ENCODE results near the gene ABAT. TPM values are rescaled to one million over a fixed set of nuclear protein-coding genes. Genes with fewer than 3 reads are reported as not detected.

ABAT gene
- total RNA-seq, 1 donor from 2014 or later = 21.4 TPM

DNA sequence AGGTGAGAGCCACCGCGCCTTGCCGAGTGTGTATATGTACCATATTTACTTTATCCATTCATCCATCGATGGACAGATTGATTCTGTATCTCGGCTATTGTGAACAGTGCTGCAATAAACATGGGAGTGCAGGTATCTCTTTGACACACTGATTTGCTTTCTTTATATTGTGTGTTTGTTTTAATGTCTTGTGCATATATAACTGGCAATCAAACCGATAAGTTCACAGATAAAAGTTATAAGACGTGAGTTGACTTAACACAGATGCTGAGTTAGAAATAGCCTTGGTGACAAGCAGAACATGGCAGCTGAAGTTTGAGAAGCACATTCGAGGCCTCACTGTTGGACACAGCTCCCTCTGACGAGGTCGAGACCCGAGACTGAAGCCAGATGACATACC is 99.8 kb downstream of the ABAT start:
- Mint-ChIP-seq H3K27me3 (ENCODE audit: low read depth) (no peaks in the 10 kb centered on the region), H3K9me3 (peaks cover 3% of the 10 kb centered on the region), H3K4me1 (no peaks in the 10 kb centered on the region), H3K4me3 (no peak overlapping the region), H3K36me3 (peaks cover 25% of the 10 kb centered on the region), H3K27ac (no peak overlapping the region)
- no peak for DNase-seq (ENCODE audit: low spot score in 2 of 2, unreplicated experiment in 2 of 2)
- TF ChIP-seq, protein P1, sequence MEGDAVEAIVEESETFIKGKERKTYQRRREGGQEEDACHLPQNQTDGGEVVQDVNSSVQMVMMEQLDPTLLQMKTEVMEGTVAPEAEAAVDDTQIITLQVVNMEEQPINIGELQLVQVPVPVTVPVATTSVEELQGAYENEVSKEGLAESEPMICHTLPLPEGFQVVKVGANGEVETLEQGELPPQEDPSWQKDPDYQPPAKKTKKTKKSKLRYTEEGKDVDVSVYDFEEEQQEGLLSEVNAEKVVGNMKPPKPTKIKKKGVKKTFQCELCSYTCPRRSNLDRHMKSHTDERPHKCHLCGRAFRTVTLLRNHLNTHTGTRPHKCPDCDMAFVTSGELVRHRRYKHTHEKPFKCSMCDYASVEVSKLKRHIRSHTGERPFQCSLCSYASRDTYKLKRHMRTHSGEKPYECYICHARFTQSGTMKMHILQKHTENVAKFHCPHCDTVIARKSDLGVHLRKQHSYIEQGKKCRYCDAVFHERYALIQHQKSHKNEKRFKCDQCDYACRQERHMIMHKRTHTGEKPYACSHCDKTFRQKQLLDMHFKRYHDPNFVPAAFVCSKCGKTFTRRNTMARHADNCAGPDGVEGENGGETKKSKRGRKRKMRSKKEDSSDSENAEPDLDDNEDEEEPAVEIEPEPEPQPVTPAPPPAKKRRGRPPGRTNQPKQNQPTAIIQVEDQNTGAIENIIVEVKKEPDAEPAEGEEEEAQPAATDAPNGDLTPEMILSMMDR (IDR thresholded peaks at IDR 0.05; ENCODE audit: unreplicated experiment) = no peak

DNA sequence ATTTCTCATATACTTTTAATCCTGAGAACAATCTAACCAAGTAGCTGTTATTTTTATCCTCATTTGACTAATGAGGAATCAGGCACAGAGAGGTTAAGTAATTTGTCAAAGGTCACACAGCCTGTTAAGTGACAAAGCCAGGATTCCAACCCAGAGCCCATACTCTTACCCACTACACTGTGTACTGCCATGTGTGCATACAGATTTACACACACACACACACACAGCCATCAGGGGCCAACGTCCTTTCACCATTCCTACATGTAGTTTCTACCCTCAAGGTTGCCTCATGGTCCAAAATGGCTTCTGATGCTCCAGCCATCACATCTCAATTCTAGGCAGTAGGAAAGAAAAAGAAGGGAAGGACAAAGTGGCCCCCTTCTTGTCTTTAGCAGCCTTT is 100.9 kb downstream of the ABAT start:
- no peaks in the 10 kb centered on the region for H3K27me3 Mint-ChIP-seq (ENCODE audit: low read depth)
- peaks cover 3% of the 10 kb centered on the region for H3K9me3 Mint-ChIP-seq
- TF ChIP-seq, protein P1 (IDR thresholded peaks at IDR 0.05; ENCODE audit: unreplicated experiment) = no peak
- peaks cover 31% of the 10 kb centered on the region for H3K36me3 Mint-ChIP-seq
- no peak overlapping the region for H3K4me3 Mint-ChIP-seq
- H3K27ac Mint-ChIP-seq = no peak overlapping the region
- H3K4me1 Mint-ChIP-seq = no peaks in the 10 kb centered on the region
- DNase-seq (ENCODE audit: low spot score in 2 of 2, unreplicated experiment in 2 of 2) = no peak

DNA sequence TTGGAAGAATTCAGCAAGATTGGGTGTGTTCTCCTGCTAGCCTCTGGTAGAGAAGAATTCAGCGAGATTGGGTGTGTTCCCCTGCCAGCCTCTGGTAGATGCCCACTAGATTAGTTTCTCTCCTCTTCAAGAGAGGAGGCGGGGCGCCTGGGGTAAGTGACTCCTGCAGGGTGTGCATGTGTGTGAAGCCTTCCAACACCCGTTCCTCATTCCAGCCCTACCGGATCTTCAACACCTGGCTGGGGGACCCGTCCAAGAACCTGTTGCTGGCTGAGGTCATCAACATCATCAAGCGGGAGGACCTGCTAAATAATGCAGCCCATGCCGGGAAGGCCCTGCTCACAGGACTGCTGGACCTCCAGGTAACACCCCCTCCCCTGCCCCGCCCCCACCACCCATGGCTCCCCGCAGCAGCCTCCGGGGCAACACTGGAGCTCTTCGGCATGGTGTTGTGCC is 101.7 kb downstream of the ABAT start:
- Mint-ChIP-seq H3K4me1 (no peaks in the 10 kb centered on the region), H3K36me3 (peaks cover 33% of the 10 kb centered on the region), H3K27ac (no peak overlapping the region), H3K4me3 (no peak overlapping the region), H3K27me3 (ENCODE audit: low read depth) (no peaks in the 10 kb centered on the region), H3K9me3 (peaks cover 3% of the 10 kb centered on the region)
- TF ChIP-seq, protein P1 (IDR thresholded peaks at IDR 0.05; ENCODE audit: unreplicated experiment) = no peak
- DNase-seq (ENCODE audit: low spot score in 2 of 2, unreplicated experiment in 2 of 2) = no peak

DNA sequence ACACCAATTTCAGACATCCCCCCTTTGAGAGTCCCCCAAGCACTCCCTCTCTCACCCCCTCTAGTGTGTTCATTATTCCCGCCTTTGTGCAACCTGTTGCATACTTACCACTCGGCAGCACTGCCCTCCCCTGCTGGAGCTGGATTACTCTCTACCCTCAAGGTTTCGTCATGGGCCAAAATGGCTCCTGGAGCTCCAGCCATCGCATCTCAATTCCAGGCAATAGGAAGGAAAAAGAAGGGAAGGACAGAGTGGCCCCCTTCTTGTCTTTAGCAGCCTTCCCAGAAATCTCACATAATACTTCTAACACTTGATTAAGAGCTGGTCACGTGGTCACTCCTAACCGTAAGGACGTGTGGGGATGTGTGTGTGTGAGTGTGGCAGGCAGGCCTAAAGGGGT is 102.8 kb downstream of the ABAT start:
- Mint-ChIP-seq H3K27me3 (ENCODE audit: low read depth) (no peaks in the 10 kb centered on the region), H3K9me3 (peaks cover 3% of the 10 kb centered on the region), H3K4me3 (no peak overlapping the region), H3K4me1 (no peaks in the 10 kb centered on the region), H3K27ac (no peak overlapping the region), H3K36me3 (peaks cover 33% of the 10 kb centered on the region)
- no peak for DNase-seq (ENCODE audit: low spot score in 2 of 2, unreplicated experiment in 2 of 2)
- TF ChIP-seq, protein P1 (IDR thresholded peaks at IDR 0.05; ENCODE audit: unreplicated experiment) = no peak

DNA sequence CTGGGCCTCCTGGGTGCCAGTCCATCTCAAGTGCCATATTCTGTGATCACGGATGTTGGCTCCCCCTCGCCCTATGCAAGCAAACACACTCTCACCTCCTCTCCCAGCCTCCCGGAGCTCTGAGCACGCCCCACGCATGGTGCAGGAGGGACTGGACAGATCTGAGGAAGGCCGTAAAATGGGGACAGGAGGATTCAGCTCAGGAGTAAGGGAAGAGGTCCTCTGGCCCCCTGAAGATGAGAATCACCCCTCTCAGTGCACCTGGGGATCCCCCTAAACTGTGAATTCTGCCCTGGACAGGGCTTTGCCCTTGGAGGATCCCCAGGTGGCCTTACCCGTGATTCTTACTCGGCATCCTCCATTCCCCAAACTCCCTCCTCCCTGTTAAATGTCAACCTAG is 107.4 kb downstream of the ABAT start:
- DNase-seq (ENCODE audit: low spot score in 2 of 2, unreplicated experiment in 2 of 2) = no peak
- Mint-ChIP-seq H3K27me3 (ENCODE audit: low read depth) (no peaks in the 10 kb centered on the region), H3K36me3 (peaks cover 23% of the 10 kb centered on the region), H3K4me3 (no peak overlapping the region), H3K4me1 (peaks cover 9% of the 10 kb centered on the region), H3K9me3 (peaks cover 3% of the 10 kb centered on the region), H3K27ac (no peak overlapping the region)
- TF ChIP-seq, protein P1 (IDR thresholded peaks at IDR 0.05; ENCODE audit: unreplicated experiment) = no peak

DNA sequence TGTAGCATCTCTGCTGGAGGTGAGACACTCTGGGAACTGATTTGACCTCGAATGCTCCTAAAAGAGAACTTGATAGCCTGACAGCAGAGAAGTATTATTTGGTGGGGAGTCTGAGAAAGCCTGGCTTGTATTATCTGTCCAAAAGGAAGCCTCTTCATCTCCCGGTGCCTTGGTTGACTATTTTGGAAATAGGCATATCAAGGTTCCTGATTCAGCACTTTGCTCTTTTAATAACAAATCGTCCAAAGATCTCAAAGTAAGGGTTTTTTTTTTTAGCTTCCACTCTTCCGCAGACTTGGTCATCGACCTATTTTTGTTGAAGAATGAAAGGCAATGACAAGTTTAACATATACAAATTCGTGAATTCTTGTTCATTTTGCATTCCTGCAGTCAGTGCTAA is 108.3 kb downstream of the ABAT start:
- H3K4me3 Mint-ChIP-seq = no peak overlapping the region
- H3K9me3 Mint-ChIP-seq = no peaks in the 10 kb centered on the region
- DNase-seq (ENCODE audit: low spot score in 2 of 2, unreplicated experiment in 2 of 2) = no peak
- peaks cover 9% of the 10 kb centered on the region for H3K4me1 Mint-ChIP-seq
- H3K27me3 Mint-ChIP-seq (ENCODE audit: low read depth) = no peaks in the 10 kb centered on the region
- H3K27ac Mint-ChIP-seq = no peak overlapping the region
- peaks cover 19% of the 10 kb centered on the region for H3K36me3 Mint-ChIP-seq
- TF ChIP-seq, protein P1 (IDR thresholded peaks at IDR 0.05; ENCODE audit: unreplicated experiment) = no peak
